Measurements from ENCODE around the gene RPL7A.

- TF ChIP-seq POLR2A (IDR thresholded peaks at IDR 0.05; ENCODE audit: extremely low read depth, insufficient read length) (no peak), CTCF (IDR thresholded peaks at IDR 0.05; ENCODE audit: low read depth, low read length) (no peak), MAX (IDR thresholded peaks at IDR 0.05; ENCODE audit: low read depth, low read length) (no peak), MYC (IDR thresholded peaks at IDR 0.05; ENCODE audit: low read depth, low read length) (no peak)
Measured at GRCh38 chr9:133327834-133328484, 20.1 kb upstream of the RPL7A start.
